Activated B cell treated with CpG ODN at 0.5 μM for 24 hours (primary cell): ENCODE measurements around the gene VPS13D. TPM values are rescaled to one million over a fixed set of nuclear protein-coding genes. Genes with fewer than 3 reads are reported as not detected.

ENCODE experiments used
- ATAC-seq: fragments of 200-7000 bp; cut with Tn5 transposase; one replicate; pipeline ENCODE4 v1.10.0; 2021; ENCODE audit warnings: low read depth, mild to moderate bottlenecking, moderate library complexity
- CTCF ChIA-PET: fragments of 350-600 bp; sonication (Branson Sonifier 250); formaldehyde crosslinking; loops from one replicate; lab custom pipeline; 2021; ENCODE audit warnings: antibody characterized with exemption; lab: Charles Lee
- POLR2A ChIA-PET: fragments of 350-600 bp; sonication (Branson Sonifier 250); formaldehyde crosslinking; loops from one replicate; lab custom pipeline; 2021; ENCODE audit warnings: antibody characterized with exemption; lab: Charles Lee
- DNase-seq: peaks from one replicate; pipeline ENCODE4 v3.0.0; 2022
- H3K27ac Mint-ChIP-seq: one replicate; pipeline ENCODE4 v1.8.0; 2020; ENCODE audit warnings: mixed read lengths
- H3K27me3 Mint-ChIP-seq: one replicate; pipeline ENCODE4 v1.8.0; 2021; ENCODE audit warnings: mixed read lengths
- H3K36me3 Mint-ChIP-seq: one replicate; pipeline ENCODE4 v1.8.0; 2021; ENCODE audit warnings: low read depth, mixed read lengths
- H3K4me1 Mint-ChIP-seq: one replicate; pipeline ENCODE4 v1.8.0; 2021; ENCODE audit warnings: mixed read lengths
- H3K4me3 Mint-ChIP-seq: one replicate; pipeline ENCODE4 v1.8.0; 2020; ENCODE audit warnings: mild to moderate bottlenecking, mixed read lengths
- H3K9me3 Mint-ChIP-seq: one replicate; pipeline ENCODE4 v1.8.0; 2020; ENCODE audit warnings: mixed read lengths
- intact Hi-C: fragments of 100-400 bp; cut with micrococcal nuclease; formaldehyde crosslinking; loops from one replicate; pipeline ENCODE4 v1.15.1; 2024
- total RNA-seq: library from RNA; stranded (reverse); gene quantifications from 2 replicates; pipeline ENCODE4 v1.2.3, GENCODE V29; 2022
- TF ChIP-seq, protein P1 (sequence below): fragments of 200-600 bp; IDR thresholded peaks from one replicate; pipeline ENCODE4 v1.8.0; 2022; ENCODE audit warnings: antibody characterized with exemption, mild to moderate bottlenecking

Gene VPS13D
- total RNA-seq, 1 donor from 2014 or later: 64.5 TPM

DNA sequence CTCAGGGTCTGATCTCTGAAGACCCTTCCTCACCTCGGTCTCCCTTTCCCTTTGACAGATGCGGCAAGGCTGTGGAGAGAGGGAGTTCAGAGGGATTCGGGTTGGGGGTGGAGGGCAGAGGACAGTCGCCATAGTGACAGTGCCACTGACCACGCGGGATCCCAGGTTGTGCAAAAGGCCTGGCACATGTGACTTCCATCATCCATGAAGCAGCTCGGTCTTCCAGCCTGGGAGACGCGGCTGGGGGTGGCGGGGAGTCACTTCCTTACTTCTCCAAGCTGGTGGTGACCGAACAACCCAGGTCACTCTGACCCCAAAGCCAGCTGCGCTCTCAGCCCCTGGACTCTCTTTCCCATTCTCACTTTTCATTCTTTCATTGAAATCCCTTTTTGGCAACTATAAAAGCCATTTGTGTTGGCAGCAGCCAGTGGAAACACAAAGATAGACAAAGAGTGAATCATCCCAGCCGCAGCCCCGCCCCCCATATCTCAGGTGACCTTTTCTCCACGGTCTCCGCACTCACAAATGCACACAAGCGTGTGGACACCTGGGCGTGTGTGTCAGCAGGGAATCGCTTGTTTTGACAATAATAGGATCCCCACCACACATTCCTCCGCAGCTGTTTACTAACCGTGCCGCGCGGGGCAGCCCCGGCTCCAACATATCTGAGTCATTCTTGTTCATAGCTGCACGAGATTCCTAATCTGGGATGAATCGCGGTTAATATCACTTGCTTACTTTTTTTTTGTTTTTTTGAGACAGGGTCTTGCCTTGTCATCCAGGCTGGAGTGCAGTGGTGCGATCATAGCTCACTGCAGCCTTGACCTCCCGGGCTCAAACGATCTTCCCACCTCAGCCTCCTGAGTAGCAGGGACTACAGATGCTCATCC, 319.9 kb downstream of the VPS13D start:
- H3K9me3 Mint-ChIP-seq: no peaks in the 10 kb centered on the region
- intact Hi-C loops: no loop called here
- no peaks in the 10 kb centered on the region for H3K4me1 Mint-ChIP-seq
- ChIA-PET POLR2A (no interaction called here), CTCF (no interaction called here)
- H3K36me3 Mint-ChIP-seq: no peaks in the 10 kb centered on the region
- no peak overlapping the region for H3K4me3 Mint-ChIP-seq
- peaks cover 3% of the 10 kb centered on the region for H3K27me3 Mint-ChIP-seq
- TF ChIP-seq, protein P1, sequence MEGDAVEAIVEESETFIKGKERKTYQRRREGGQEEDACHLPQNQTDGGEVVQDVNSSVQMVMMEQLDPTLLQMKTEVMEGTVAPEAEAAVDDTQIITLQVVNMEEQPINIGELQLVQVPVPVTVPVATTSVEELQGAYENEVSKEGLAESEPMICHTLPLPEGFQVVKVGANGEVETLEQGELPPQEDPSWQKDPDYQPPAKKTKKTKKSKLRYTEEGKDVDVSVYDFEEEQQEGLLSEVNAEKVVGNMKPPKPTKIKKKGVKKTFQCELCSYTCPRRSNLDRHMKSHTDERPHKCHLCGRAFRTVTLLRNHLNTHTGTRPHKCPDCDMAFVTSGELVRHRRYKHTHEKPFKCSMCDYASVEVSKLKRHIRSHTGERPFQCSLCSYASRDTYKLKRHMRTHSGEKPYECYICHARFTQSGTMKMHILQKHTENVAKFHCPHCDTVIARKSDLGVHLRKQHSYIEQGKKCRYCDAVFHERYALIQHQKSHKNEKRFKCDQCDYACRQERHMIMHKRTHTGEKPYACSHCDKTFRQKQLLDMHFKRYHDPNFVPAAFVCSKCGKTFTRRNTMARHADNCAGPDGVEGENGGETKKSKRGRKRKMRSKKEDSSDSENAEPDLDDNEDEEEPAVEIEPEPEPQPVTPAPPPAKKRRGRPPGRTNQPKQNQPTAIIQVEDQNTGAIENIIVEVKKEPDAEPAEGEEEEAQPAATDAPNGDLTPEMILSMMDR: no peak
- H3K27ac Mint-ChIP-seq: no peak overlapping the region
- ATAC-seq: no peak
- no peak for DNase-seq

DNA sequence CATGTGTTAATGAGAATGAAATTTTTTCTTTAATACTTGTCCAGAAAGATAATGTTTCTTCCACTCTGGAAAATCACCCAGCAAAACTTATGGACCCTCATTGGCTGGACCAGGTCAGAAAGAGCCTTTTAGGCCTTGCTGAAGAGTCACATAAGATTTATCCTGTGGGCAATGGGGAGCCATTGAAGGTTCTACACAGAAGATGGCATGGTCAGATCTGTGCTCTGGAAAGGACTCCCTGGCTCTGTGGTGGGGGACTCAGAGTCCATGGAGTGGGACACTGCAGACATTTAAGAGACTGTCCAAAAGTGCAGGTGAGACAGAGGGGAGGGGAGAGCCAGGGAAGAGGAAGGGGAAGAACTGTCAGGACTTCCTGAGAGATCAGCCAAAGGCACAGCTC, 321.8 kb downstream of the VPS13D start:
- intact Hi-C loops: no loop called here
- Mint-ChIP-seq H3K4me3 (no peak overlapping the region), H3K4me1 (no peaks in the 10 kb centered on the region), H3K27ac (no peak overlapping the region), H3K36me3 (no peaks in the 10 kb centered on the region), H3K27me3 (no peaks in the 10 kb centered on the region), H3K9me3 (no peaks in the 10 kb centered on the region)
- no peak for DNase-seq
- ChIA-PET POLR2A (no interaction called here), CTCF (no interaction called here)
- ATAC-seq: no peak
- TF ChIP-seq, protein P1: no peak

DNA sequence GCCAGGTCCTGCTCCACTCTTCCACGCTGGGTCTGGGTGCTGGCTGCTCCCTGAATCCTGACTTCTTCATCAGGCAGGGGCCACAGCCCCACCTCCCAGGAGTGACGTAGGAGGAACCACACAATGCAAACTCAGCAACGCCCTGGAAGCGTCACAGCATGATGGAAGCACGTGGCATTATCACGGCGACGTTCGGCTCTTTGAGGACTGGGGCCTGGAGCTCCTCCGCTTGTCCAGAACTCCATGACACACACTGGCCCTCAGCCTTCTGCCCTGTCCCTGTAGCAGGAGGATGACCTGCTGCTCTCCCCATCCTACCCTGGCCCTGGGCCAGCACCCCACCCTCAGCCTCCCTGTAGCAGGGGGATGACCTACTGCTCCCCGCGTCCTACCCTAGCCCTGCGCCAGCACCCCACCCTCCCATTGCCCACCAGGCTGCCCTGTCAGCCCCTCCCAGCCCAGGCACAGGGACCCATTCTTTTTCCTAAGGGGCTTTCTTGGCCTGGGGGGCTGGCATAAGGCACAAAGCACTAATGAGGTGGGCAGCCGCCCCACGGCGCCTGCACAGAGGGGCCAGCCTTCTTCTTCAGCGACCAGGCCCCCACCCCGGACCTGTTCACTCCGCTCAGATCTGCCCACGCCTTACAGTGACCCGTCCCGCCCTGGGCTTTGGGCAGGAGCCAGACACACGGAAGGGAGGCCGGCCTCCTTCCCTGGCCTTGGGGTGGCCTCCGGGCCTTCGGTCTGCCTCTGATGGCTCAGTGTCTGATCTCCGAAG, 322.5 kb downstream of the VPS13D start:
- Mint-ChIP-seq H3K36me3 (no peaks in the 10 kb centered on the region), H3K27me3 (no peaks in the 10 kb centered on the region), H3K9me3 (no peaks in the 10 kb centered on the region), H3K4me1 (no peaks in the 10 kb centered on the region), H3K27ac (no peak overlapping the region), H3K4me3 (no peak overlapping the region)
- DNase-seq (no peak), ATAC-seq (no peak)
- CTCF ChIA-PET: no interaction called here
- POLR2A ChIA-PET: no interaction called here
- intact Hi-C loops: no loop called here
- TF ChIP-seq, protein P1: no peak

DNA sequence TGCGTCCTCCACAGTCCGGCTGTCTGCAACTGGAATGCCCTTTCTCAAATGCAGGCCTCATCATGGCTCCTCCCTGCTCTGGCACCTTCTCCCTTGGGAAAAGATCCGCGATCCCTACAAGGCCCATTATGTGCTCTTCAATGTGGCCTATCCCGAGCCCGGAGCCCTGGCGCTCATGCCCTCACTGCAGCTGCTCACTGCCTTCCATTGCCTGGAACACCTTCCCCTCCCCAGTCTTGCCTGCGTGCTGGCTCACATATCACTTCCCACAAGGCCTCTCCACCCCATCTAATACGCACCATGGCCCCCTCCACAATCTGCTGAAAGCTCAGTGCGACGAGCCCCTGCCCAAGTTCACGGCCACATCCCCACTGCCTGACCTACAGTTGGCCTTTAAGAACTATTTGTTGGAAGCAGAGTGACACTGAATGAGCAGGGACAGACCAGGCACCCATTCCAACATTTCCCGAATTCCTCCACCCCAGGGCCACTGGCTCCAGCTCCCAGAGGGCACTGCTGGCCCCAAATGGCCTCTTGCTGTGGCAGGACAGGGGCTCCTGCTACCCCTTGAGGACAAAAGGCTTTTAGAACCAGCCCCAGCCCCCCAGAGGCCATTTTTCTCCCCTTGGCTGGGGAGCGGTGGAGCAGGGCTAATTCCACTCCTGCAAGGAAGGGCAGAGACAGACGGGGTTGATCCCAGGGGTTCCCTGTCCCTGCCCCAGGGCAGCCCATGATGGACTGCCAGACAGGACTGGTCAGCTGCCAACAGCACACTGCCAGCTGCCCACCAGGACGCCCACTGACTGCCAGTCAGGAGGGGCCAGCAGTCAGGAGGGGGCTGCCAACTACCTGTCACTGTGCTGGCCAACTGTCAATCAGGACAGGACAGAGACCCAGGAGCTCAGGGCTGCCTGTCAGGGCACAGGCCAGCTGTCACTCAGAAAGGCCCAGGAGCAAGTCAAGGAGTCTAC, 323.4 kb downstream of the VPS13D start:
- CTCF ChIA-PET: no interaction called here
- Mint-ChIP-seq H3K9me3 (no peaks in the 10 kb centered on the region), H3K27ac (no peak overlapping the region), H3K27me3 (no peaks in the 10 kb centered on the region), H3K4me1 (no peaks in the 10 kb centered on the region), H3K36me3 (no peaks in the 10 kb centered on the region), H3K4me3 (no peak overlapping the region)
- intact Hi-C loops: no loop called here
- ATAC-seq: no peak
- POLR2A ChIA-PET: no interaction called here
- no peak for DNase-seq
- TF ChIP-seq, protein P1: no peak
